SU-DHL-6 (cell line): ENCODE results near the gene ZNF18.

Experiments used
- H2AFZ ChIP-seq: fragments of 200-600 bp; sonication (generic); 2 replicates; pipeline ENCODE4 v1.6.1; 2014; ENCODE audit warnings: low read depth, mild to moderate bottlenecking, moderate library complexity, mixed read lengths, antibody characterized with exemption, low read length; ENCODE audit not compliant: severe bottlenecking
- H3F3A ChIP-seq: fragments of 200-600 bp; shearing (Covaris generic); 2 replicates; pipeline ENCODE4 v1.6.0; 2016; ENCODE audit warnings: antibody characterized with exemption, mild to moderate bottlenecking; ENCODE audit not compliant: insufficient read depth
- H3K27ac ChIP-seq: fragments of 200-600 bp; sonication (generic); 2 replicates; pipeline ENCODE4 v1.5.1; 2016; ENCODE audit warnings: low read depth, mild to moderate bottlenecking, low read length, moderate library complexity, mixed read lengths
- H3K27me3 ChIP-seq: fragments of 200-600 bp; sonication (generic), shearing (Covaris generic); 2 replicates; pipeline ENCODE4 v1.6.0; 2014; ENCODE audit warnings: mild to moderate bottlenecking, low read length
- H3K36me3 ChIP-seq: fragments of 200-600 bp; sonication (generic); 2 replicates; pipeline ENCODE4 v1.6.1; 2014; ENCODE audit warnings: mild to moderate bottlenecking, low read length, mixed read lengths
- H3K4me2 ChIP-seq: fragments of 300-600, 200-600 bp; shearing (Covaris generic), sonication (generic); 2 replicates; pipeline ENCODE4 v1.6.0; 2014; ENCODE audit warnings: low read length, low read depth, mild to moderate bottlenecking; ENCODE audit not compliant: poor library complexity, severe bottlenecking
- H3K4me3 ChIP-seq: fragments of 200-600 bp; sonication (generic); 2 replicates; pipeline ENCODE4 v1.5.1; 2014; ENCODE audit warnings: antibody characterized with exemption, low read length, mild to moderate bottlenecking, mixed read lengths; ENCODE audit not compliant: insufficient read depth, poor library complexity, severe bottlenecking
- H3K79me2 ChIP-seq: fragments of 200-600 bp; sonication (generic); 2 replicates; pipeline ENCODE4 v1.6.1; 2014; ENCODE audit warnings: mild to moderate bottlenecking, low read length, moderate library complexity; ENCODE audit not compliant: insufficient read depth
- H3K9ac ChIP-seq: fragments of 200-600 bp; sonication (generic); 2 replicates; pipeline ENCODE4 v1.7.0; 2014; ENCODE audit warnings: mild to moderate bottlenecking, low read length
- H3K9me2 ChIP-seq: fragments of 200-600 bp; sonication (generic); replicated peaks from 2 replicates; pipeline ENCODE4 v1.6.1; 2014; ENCODE audit warnings: low read length; ENCODE audit not compliant: insufficient read depth
- H3K9me3 ChIP-seq: fragments of 200-600 bp; sonication (generic); 2 replicates; pipeline ENCODE4 v1.6.1; 2014; ENCODE audit warnings: low read length, mixed read lengths; ENCODE audit not compliant: insufficient read depth
- H4K20me1 ChIP-seq: fragments of 200-600 bp; sonication (generic); 2 replicates; pipeline ENCODE4 v1.6.1; 2014; ENCODE audit warnings: low read depth, mild to moderate bottlenecking, antibody characterized with exemption, low read length, moderate library complexity, mixed read lengths
- EZH2phosphoT487 ChIP-seq: fragments of 200-600 bp; sonication (generic), shearing (Covaris generic); conservative IDR thresholded peaks from 2 replicates; pipeline ENCODE4 v1.6.1; 2018; ENCODE audit warnings: mild to moderate bottlenecking, antibody characterized with exemption, low read length, moderate library complexity, mixed read lengths
- TF ChIP-seq, protein P1 (sequence below): fragments of 200-600 bp; sonication (generic); IDR thresholded peaks from one replicate; pipeline ENCODE4 v1.5.1; 2017; ENCODE audit warnings: antibody characterized with exemption, mild to moderate bottlenecking, low read length, moderate library complexity; ENCODE audit not compliant: insufficient read depth, poor library complexity, severe bottlenecking

The ZNF18 gene

DNA sequence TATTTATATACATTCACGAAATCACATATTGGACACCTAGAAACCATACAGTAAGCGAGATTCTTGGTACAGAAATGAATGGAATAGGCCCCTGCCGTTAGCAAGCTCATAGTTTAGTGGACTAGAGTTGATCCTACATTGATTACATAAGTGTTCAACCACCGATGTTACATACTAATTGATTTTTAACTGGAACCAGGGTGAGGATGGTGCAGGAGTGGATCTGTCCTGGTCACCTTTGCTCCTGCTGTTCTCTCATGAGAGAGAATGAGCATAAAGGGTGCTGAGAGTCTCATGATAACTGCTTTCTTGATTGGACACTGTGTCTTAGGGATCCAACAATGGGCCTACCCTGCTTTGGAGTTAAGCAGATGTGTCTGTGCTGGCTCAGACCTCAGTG, 37.3 kb upstream of the ZNF18 start:
- Histone ChIP-seq H3K36me3 (no peaks in the 10 kb centered on the region), H3F3A (no peaks in the 10 kb centered on the region), H3K4me3 (no peak overlapping the region)

DNA sequence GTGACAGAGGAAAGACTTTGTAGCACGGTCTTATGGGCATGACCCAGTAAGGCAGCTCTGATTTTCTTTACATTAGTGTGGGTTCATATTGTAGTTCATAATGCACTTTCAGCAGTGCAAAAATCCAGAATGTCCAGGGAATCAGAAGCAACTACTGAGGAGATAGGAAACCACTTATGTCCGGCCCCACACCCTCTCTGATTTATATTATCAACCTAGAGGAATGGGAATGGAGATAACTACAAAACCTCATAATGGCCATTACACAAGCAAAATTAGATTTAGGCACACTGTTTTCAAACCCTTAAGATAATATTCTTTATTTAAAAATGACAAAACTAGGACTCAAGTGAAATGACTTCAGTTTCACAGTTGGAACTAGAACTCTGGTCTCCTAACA, 31.3 kb upstream of the ZNF18 start:
- Histone ChIP-seq H3K27ac (no peak overlapping the region), H3K4me2 (no peak overlapping the region), H2AFZ (no peak overlapping the region), H3K9me2 (no peaks in the 10 kb centered on the region), H3K9ac (no peak overlapping the region), H3F3A (no peaks in the 10 kb centered on the region), H3K27me3 (no peaks in the 10 kb centered on the region), H4K20me1 (peaks cover 42% of the 10 kb centered on the region), H3K4me3 (no peak overlapping the region), H3K36me3 (no peaks in the 10 kb centered on the region), H3K9me3 (no peaks in the 10 kb centered on the region), H3K79me2 (peaks cover 10% of the 10 kb centered on the region)
- TF ChIP-seq, protein P1, sequence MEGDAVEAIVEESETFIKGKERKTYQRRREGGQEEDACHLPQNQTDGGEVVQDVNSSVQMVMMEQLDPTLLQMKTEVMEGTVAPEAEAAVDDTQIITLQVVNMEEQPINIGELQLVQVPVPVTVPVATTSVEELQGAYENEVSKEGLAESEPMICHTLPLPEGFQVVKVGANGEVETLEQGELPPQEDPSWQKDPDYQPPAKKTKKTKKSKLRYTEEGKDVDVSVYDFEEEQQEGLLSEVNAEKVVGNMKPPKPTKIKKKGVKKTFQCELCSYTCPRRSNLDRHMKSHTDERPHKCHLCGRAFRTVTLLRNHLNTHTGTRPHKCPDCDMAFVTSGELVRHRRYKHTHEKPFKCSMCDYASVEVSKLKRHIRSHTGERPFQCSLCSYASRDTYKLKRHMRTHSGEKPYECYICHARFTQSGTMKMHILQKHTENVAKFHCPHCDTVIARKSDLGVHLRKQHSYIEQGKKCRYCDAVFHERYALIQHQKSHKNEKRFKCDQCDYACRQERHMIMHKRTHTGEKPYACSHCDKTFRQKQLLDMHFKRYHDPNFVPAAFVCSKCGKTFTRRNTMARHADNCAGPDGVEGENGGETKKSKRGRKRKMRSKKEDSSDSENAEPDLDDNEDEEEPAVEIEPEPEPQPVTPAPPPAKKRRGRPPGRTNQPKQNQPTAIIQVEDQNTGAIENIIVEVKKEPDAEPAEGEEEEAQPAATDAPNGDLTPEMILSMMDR, result no peak
- TF ChIP-seq EZH2phosphoT487, result no peak

More for the DNA sequence above, 37.3 kb upstream of the ZNF18 start:
- H3K9me3 ChIP-seq, result no peaks in the 10 kb centered on the region
- H3K9me2 ChIP-seq, result no peaks in the 10 kb centered on the region
- no peaks in the 10 kb centered on the region for H3K79me2 ChIP-seq
- no peaks in the 10 kb centered on the region for H3K27me3 ChIP-seq
- no peak overlapping the region for H3K4me2 ChIP-seq
- no peak overlapping the region for H3K9ac ChIP-seq
- TF ChIP-seq, protein P1, result no peak
- no peak for TF ChIP-seq EZH2phosphoT487
- H2AFZ ChIP-seq, result no peak overlapping the region
- peaks cover 11% of the 10 kb centered on the region for H4K20me1 ChIP-seq
- H3K27ac ChIP-seq, result no peak overlapping the region

DNA sequence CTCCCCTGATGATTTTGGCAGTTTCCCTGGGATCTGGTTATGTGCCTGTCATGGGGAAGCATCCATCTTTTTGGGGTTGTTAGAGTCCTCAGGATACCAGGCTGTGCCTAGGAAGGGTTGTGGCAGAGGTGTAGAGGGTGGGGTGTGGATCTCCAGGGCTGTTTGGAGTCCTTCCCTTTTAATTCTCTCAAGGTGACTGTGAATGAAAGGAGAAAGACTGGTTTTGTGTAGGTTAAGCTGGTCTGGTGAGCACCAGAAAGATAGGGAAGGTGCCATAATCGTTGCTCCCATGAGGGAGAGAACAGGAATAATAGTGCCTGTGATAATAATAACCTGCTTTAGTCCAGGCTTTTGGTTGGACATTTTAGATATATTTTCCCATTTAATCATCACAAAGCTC, 30.4 kb upstream of the ZNF18 start:
- H3K79me2 ChIP-seq, result peaks cover 10% of the 10 kb centered on the region
- no peaks in the 10 kb centered on the region for H3K36me3 ChIP-seq
- TF ChIP-seq, protein P1, result no peak
- no peak for TF ChIP-seq EZH2phosphoT487
- H3K4me3 ChIP-seq, result no peak overlapping the region
- H3K9ac ChIP-seq, result no peak overlapping the region
- no peak overlapping the region for H2AFZ ChIP-seq
- H4K20me1 ChIP-seq, result peaks cover 42% of the 10 kb centered on the region
- no peaks in the 10 kb centered on the region for H3F3A ChIP-seq
- no peaks in the 10 kb centered on the region for H3K27me3 ChIP-seq
- no peak overlapping the region for H3K27ac ChIP-seq
- H3K4me2 ChIP-seq, result no peak overlapping the region
- no peaks in the 10 kb centered on the region for H3K9me2 ChIP-seq
- no peaks in the 10 kb centered on the region for H3K9me3 ChIP-seq
